ENCODE results near the gene LRRC71. TPM values are rescaled to one million over a fixed set of nuclear protein-coding genes. Genes with fewer than 3 reads are reported as not detected.

The LRRC71 gene
- total RNA-seq, 1 experiment from 2014 or later: not detected

DNA sequence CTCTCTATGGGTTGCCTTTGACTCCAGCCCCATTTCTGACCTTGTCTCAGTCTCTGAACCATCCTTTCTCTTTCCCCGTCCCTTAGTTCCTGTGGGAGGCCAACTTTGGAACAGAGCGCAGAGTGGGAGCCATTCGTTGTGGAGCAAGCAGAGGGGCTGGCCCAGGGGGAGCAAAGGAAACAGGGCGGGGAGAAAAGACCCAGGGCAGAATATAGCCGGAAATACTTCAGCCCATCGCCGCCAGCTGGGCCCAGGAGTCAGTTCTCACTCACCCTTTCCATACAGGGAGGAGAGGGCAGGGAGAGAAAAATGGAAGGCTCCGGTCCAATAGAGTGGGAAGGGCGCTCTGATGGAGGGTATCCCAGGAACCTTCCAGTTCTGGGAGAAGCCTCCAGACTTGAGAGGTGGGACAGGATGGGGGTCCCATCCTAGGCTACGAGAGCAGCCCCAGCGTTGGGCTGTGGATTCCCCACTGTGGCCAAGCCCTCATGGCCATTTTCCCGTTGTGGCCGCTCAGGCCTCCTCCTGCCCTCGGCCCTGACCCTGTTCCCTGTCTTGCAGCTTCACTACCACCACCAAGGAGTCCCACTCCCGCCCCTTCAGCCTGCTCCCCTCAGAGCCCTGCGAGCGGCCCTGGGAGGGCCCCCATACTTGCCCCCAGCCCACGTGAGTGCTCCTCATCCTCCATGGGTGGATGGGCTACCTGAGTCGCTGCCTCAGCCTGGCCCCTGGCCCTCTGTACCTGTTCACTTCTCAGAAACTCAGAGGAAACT, 16.1 kb upstream of the LRRC71 start:
- H3K9me3 Mint-ChIP-seq (ENCODE audit: low read depth, unreplicated experiment): no peaks in the 10 kb centered on the region
- BruUV-seq (replicated peaks): no TSS peak
- no peak for DNase-seq
- H3K4me3 Mint-ChIP-seq (ENCODE audit: low read depth, unreplicated experiment): no peak overlapping the region
- peaks cover 10% of the 10 kb centered on the region for H3K36me3 Mint-ChIP-seq (ENCODE audit: insufficient read depth, unreplicated experiment)
- CTCF ChIA-PET: interaction anchor here (0.6 to 1.3 kb wide), 3 partner anchors 22 to 1753 kb away, joined by 3 to 12 read pairs (median 5); no protein-coding TSS in a partner anchor
- H3K4me1 Mint-ChIP-seq (ENCODE audit: low read depth, unreplicated experiment): peaks cover 10% of the 10 kb centered on the region
- intact Hi-C loops (cut with micrococcal nuclease; ENCODE audit: unreplicated experiment): no loop called here
- TF ChIP-seq, protein P1, sequence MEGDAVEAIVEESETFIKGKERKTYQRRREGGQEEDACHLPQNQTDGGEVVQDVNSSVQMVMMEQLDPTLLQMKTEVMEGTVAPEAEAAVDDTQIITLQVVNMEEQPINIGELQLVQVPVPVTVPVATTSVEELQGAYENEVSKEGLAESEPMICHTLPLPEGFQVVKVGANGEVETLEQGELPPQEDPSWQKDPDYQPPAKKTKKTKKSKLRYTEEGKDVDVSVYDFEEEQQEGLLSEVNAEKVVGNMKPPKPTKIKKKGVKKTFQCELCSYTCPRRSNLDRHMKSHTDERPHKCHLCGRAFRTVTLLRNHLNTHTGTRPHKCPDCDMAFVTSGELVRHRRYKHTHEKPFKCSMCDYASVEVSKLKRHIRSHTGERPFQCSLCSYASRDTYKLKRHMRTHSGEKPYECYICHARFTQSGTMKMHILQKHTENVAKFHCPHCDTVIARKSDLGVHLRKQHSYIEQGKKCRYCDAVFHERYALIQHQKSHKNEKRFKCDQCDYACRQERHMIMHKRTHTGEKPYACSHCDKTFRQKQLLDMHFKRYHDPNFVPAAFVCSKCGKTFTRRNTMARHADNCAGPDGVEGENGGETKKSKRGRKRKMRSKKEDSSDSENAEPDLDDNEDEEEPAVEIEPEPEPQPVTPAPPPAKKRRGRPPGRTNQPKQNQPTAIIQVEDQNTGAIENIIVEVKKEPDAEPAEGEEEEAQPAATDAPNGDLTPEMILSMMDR (IDR thresholded peaks at IDR 0.05; ENCODE audit: unreplicated experiment): no peak
- peaks cover 77% of the 10 kb centered on the region for H3K27me3 Mint-ChIP-seq (ENCODE audit: unreplicated experiment)
- H3K27ac Mint-ChIP-seq (ENCODE audit: unreplicated experiment): no peak overlapping the region

DNA sequence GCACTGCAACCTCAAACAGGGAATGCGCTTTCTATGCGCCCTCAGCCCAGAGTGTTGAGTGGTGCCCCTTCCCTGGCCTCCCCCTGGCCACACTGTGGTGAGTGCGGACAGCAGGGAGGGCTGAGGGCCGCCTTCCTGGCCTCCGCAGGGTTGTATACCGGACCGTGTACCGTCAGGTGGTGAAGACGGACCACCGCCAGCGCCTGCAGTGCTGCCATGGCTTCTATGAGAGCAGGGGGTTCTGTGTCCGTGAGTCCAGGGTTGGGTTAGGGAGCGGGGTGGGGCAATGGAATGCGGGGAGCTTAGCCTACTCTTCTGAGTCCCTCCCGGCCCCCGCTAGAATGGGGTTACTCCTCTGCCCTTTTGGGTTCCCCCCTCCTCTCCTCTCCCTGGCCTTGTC, 15.3 kb upstream of the LRRC71 start:
- no peaks in the 10 kb centered on the region for H3K9me3 Mint-ChIP-seq (ENCODE audit: low read depth, unreplicated experiment)
- BruUV-seq (replicated peaks): no TSS peak
- H3K4me3 Mint-ChIP-seq (ENCODE audit: low read depth, unreplicated experiment): no peak overlapping the region
- intact Hi-C loops (cut with micrococcal nuclease; ENCODE audit: unreplicated experiment): no loop called here
- peaks cover 10% of the 10 kb centered on the region for H3K4me1 Mint-ChIP-seq (ENCODE audit: low read depth, unreplicated experiment)
- peaks cover 74% of the 10 kb centered on the region for H3K27me3 Mint-ChIP-seq (ENCODE audit: unreplicated experiment)
- TF ChIP-seq, protein P1 (IDR thresholded peaks at IDR 0.05; ENCODE audit: unreplicated experiment): no peak
- no peak for DNase-seq
- CTCF ChIA-PET: no interaction called here
- no peak overlapping the region for H3K27ac Mint-ChIP-seq (ENCODE audit: unreplicated experiment)
- peaks cover 10% of the 10 kb centered on the region for H3K36me3 Mint-ChIP-seq (ENCODE audit: insufficient read depth, unreplicated experiment)

GRCh38 chr1:156905651-156906050, 14.8 kb upstream of the LRRC71 start:
- H3K27me3 Mint-ChIP-seq (ENCODE audit: unreplicated experiment): peaks cover 74% of the 10 kb centered on the region
- no peak overlapping the region for H3K27ac Mint-ChIP-seq (ENCODE audit: unreplicated experiment)
- peaks cover 10% of the 10 kb centered on the region for H3K4me1 Mint-ChIP-seq (ENCODE audit: low read depth, unreplicated experiment)

GRCh38 chr1:156906206-156906906, 14.1 kb upstream of the LRRC71 start:
- CTCF ChIA-PET: no interaction called here
- Mint-ChIP-seq H3K36me3 (ENCODE audit: insufficient read depth, unreplicated experiment) (peaks cover 10% of the 10 kb centered on the region), H3K27me3 (ENCODE audit: unreplicated experiment) (peaks cover 67% of the 10 kb centered on the region), H3K4me3 (ENCODE audit: low read depth, unreplicated experiment) (peak overlapping the region; percentile 74), H3K27ac (ENCODE audit: unreplicated experiment) (no peak overlapping the region), H3K4me1 (ENCODE audit: low read depth, unreplicated experiment) (peaks cover 10% of the 10 kb centered on the region), H3K9me3 (ENCODE audit: low read depth, unreplicated experiment) (no peaks in the 10 kb centered on the region)
- TF ChIP-seq, protein P1 (IDR thresholded peaks at IDR 0.05; ENCODE audit: unreplicated experiment): no peak
- DNase-seq: no peak
- intact Hi-C loops (cut with micrococcal nuclease; ENCODE audit: unreplicated experiment): no loop called here
- BruUV-seq (replicated peaks): no TSS peak

More at GRCh38 chr1:156905651-156906050, 14.8 kb upstream of the LRRC71 start:
- TF ChIP-seq, protein P1 (IDR thresholded peaks at IDR 0.05; ENCODE audit: unreplicated experiment): no peak
- intact Hi-C loops (cut with micrococcal nuclease; ENCODE audit: unreplicated experiment): no loop called here
- Mint-ChIP-seq H3K4me3 (ENCODE audit: low read depth, unreplicated experiment) (no peak overlapping the region), H3K9me3 (ENCODE audit: low read depth, unreplicated experiment) (no peaks in the 10 kb centered on the region), H3K36me3 (ENCODE audit: insufficient read depth, unreplicated experiment) (peaks cover 10% of the 10 kb centered on the region)
- no TSS peak for BruUV-seq (replicated peaks)
- no peak for DNase-seq
- CTCF ChIA-PET: no interaction called here

All from Calu3 (cell line).